ENCODE results near the gene KCNQ5. TPM values are rescaled to one million over a fixed set of nuclear protein-coding genes. Genes with fewer than 3 reads are reported as not detected.

KCNQ5 gene
- total RNA-seq, 1 experiment from 2014 or later, result 2.0 TPM

DNA sequence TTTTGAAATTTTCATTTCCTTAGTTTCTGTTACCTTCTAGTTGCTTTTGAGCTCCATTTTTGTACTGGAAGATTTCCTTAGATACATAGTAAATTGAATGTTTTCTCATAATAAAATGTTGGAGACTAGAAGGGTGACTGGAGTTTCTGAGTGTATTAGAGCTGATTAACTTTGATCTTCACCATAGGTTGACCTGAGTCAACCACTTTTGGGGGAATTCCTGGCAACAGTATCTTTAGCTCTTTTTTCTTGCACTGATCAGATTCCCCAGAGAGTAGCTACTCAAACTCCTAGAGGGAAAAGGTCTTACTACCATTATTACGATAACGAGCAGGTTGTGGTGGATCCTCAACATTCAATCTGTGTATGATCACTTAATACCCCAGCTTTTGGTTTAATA is 530.7 kb downstream of the KCNQ5 start:
- POLR2A ChIA-PET, result no interaction called here
- ATAC-seq, result no peak
- TF ChIP-seq PRDM15 (CRISPR knock-in tag; IDR thresholded peaks at IDR 0.05) (no peak), ZNF396 (CRISPR knock-in tag; IDR thresholded peaks at IDR 0.05; ENCODE audit: borderline replicate concordance) (no peak), USF1 (CRISPR knock-in tag; IDR thresholded peaks at IDR 0.05) (no peak), TEAD1 (CRISPR knock-in tag; IDR thresholded peaks at IDR 0.05) (no peak), SOX15 (CRISPR knock-in tag; IDR thresholded peaks at IDR 0.05) (no peak), TEAD4 (CRISPR knock-in tag; IDR thresholded peaks at IDR 0.05) (no peak), RELA (CRISPR knock-in tag; IDR thresholded peaks at IDR 0.05; ENCODE audit: borderline replicate concordance) (no peak), ZNF219 (CRISPR knock-in tag; IDR thresholded peaks at IDR 0.05; ENCODE audit: borderline replicate concordance) (no peak), ZNF121 (CRISPR knock-in tag; IDR thresholded peaks at IDR 0.05) (no peak), SP1 (CRISPR knock-in tag; conservative IDR thresholded peaks at IDR 0.05) (no peak), JUN (CRISPR knock-in tag; IDR thresholded peaks at IDR 0.05) (no peak)
- TF ChIP-seq, protein P1, sequence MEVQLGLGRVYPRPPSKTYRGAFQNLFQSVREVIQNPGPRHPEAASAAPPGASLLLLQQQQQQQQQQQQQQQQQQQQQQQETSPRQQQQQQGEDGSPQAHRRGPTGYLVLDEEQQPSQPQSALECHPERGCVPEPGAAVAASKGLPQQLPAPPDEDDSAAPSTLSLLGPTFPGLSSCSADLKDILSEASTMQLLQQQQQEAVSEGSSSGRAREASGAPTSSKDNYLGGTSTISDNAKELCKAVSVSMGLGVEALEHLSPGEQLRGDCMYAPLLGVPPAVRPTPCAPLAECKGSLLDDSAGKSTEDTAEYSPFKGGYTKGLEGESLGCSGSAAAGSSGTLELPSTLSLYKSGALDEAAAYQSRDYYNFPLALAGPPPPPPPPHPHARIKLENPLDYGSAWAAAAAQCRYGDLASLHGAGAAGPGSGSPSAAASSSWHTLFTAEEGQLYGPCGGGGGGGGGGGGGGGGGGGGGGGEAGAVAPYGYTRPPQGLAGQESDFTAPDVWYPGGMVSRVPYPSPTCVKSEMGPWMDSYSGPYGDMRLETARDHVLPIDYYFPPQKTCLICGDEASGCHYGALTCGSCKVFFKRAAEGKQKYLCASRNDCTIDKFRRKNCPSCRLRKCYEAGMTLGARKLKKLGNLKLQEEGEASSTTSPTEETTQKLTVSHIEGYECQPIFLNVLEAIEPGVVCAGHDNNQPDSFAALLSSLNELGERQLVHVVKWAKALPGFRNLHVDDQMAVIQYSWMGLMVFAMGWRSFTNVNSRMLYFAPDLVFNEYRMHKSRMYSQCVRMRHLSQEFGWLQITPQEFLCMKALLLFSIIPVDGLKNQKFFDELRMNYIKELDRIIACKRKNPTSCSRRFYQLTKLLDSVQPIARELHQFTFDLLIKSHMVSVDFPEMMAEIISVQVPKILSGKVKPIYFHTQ (CRISPR knock-in tag; IDR thresholded peaks at IDR 0.05), result no peak
- Mint-ChIP-seq H3K36me3 (no peaks in the 10 kb centered on the region), H3K27me3 (ENCODE audit: low read depth) (no peaks in the 10 kb centered on the region), H3K4me1 (no peaks in the 10 kb centered on the region), H3K4me3 (no peak overlapping the region), H3K9me3 (no peaks in the 10 kb centered on the region), H3K27ac (no peak overlapping the region)
- CTCF ChIA-PET, result interaction anchor here (0.7 to 2.8 kb wide), 3 partner anchors 13 to 741 kb away, joined by 3 to 10 read pairs (median 4); no protein-coding TSS in a partner anchor
- DNase-seq (ENCODE audit: low spot score), result no peak

- Mint-ChIP-seq H3K4me1 (no peaks in the 10 kb centered on the region), H3K36me3 (no peaks in the 10 kb centered on the region), H3K9me3 (no peaks in the 10 kb centered on the region), H3K27ac (no peak overlapping the region), H3K4me3 (no peak overlapping the region), H3K27me3 (ENCODE audit: low read depth) (no peaks in the 10 kb centered on the region)
- DNase-seq (ENCODE audit: low spot score) (no peak), ATAC-seq (no peak)
- CTCF ChIA-PET, result interaction anchor here (0.7 to 2.8 kb wide), 4 partner anchors 12 to 741 kb away, joined by 3 to 10 read pairs (median 4); no protein-coding TSS in a partner anchor
- POLR2A ChIA-PET, result no interaction called here
- no peak for TF ChIP-seq HMGA2 (CRISPR knock-in tag; IDR thresholded peaks at IDR 0.05)
- no peak for TF ChIP-seq ZNF232 (CRISPR knock-in tag; IDR thresholded peaks at IDR 0.05)
- TF ChIP-seq TEAD1 (CRISPR knock-in tag; IDR thresholded peaks at IDR 0.05), result no peak
- TF ChIP-seq ELF4 (CRISPR knock-in tag; IDR thresholded peaks at IDR 0.05; ENCODE audit: low read depth), result no peak
- TF ChIP-seq TCF7 (CRISPR knock-in tag; IDR thresholded peaks at IDR 0.05; ENCODE audit: low read depth), result no peak
- TF ChIP-seq, protein P2, sequence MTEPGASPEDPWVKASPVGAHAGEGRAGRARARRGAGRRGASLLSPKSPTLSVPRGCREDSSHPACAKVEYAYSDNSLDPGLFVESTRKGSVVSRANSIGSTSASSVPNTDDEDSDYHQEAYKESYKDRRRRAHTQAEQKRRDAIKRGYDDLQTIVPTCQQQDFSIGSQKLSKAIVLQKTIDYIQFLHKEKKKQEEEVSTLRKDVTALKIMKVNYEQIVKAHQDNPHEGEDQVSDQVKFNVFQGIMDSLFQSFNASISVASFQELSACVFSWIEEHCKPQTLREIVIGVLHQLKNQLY (CRISPR knock-in tag; IDR thresholded peaks at IDR 0.05), result no peak
- TF ChIP-seq ARID4B (CRISPR knock-in tag; IDR thresholded peaks at IDR 0.05; ENCODE audit: borderline replicate concordance), result no peak
- TF ChIP-seq, protein P3, sequence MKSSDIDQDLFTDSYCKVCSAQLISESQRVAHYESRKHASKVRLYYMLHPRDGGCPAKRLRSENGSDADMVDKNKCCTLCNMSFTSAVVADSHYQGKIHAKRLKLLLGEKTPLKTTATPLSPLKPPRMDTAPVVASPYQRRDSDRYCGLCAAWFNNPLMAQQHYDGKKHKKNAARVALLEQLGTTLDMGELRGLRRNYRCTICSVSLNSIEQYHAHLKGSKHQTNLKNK (CRISPR knock-in tag; IDR thresholded peaks at IDR 0.05), result no peak
Measured at GRCh38 chr6:73152966-73153757, 531.3 kb downstream of the KCNQ5 start.

Measured in WTC11 (cell line).